ACC112 (cell line): ENCODE results near the gene RNF17.

Experiments
- H2AFZ ChIP-seq: fragments of 200-600 bp; sonication (generic); one replicate; pipeline ENCODE4 v1.6.0; 2017; ENCODE audit warnings: antibody characterized with exemption, low read length; ENCODE audit not compliant: unreplicated experiment
- H3K27ac ChIP-seq: fragments of 200-600 bp; sonication (generic); 2 replicates; pipeline ENCODE4 v1.5.1; 2014; ENCODE audit warnings: low read depth, mild to moderate bottlenecking, antibody characterized with exemption, low read length, moderate library complexity
- H3K27me3 ChIP-seq: fragments of 200-600 bp; sonication (generic); 2 replicates; pipeline ENCODE4 v1.6.1; 2014; ENCODE audit warnings: mild to moderate bottlenecking, antibody characterized with exemption, low read length, moderate library complexity, mixed read lengths; ENCODE audit not compliant: insufficient read depth
- H3K36me3 ChIP-seq: fragments of 200-600 bp; sonication (generic); 2 replicates; pipeline ENCODE4 v1.6.1; 2016; ENCODE audit warnings: mild to moderate bottlenecking, antibody characterized with exemption, low read length, moderate library complexity, mixed read lengths; ENCODE audit not compliant: insufficient read depth
- H3K4me1 ChIP-seq: fragments of 200-600 bp; sonication (generic); one replicate; pipeline ENCODE4 v1.6.1; 2016; ENCODE audit warnings: low read length, mixed read lengths; ENCODE audit not compliant: insufficient read depth, unreplicated experiment, control insufficient read depth
- H3K4me3 ChIP-seq: fragments of 200-600 bp; sonication (generic); 2 replicates; pipeline ENCODE4 v1.5.1; 2014; ENCODE audit warnings: mild to moderate bottlenecking, low read depth, low read length
- H3K79me2 ChIP-seq: fragments of 200-600 bp; sonication (generic); one replicate; pipeline ENCODE4 v1.6.0; 2016; ENCODE audit warnings: low read length; ENCODE audit not compliant: control insufficient read depth, unreplicated experiment, insufficient read depth

RNF17 gene

GRCh38 chr13:24860770-24861169, 96.8 kb downstream of the RNF17 start:
- peaks cover 4% of the 10 kb centered on the region; the same call in 1 of the 2 replicates for H3K27me3 ChIP-seq
- no peak overlapping the region for H2AFZ ChIP-seq
- no peaks in the 10 kb centered on the region for H3K36me3 ChIP-seq
- H3K27ac ChIP-seq = no peak overlapping the region
- no peaks in the 10 kb centered on the region for H3K79me2 ChIP-seq
- H3K4me3 ChIP-seq = no peak overlapping the region
- H3K4me1 ChIP-seq = no peaks in the 10 kb centered on the region

DNA sequence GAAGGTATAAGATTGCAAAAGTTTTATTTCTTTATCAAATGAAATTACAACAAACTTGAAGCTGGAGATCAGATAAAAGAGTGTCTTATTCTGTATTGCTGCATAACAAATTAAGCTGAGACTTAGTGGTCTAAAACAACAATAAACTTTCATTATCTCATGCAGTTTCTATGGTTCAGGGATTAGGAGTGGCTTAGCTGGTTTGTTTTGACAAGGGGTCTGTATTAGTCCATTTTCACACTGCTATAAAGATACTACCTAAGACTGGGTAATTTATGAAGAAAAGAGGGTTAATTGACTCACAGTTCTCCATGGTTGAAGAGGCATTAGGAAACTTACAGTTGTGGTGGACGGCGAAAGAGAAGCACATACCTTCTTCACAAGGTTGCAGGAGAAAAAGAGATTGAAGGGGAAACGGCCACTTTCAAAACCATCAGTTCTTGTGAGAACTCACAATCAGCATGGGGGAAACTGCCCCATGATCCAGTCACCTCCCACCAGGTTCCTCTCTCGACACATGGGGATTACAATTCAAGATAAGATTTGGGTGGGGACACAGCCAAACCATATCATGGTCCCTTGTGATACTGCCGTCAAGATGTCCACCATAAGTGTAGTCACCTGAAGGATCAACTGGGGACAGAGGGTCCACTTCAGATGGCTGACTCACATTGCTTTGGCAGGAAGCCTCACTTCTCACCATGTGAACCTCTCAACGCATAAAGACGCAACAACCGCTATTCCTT, 97.8 kb downstream of the RNF17 start:
- no peaks in the 10 kb centered on the region for H3K36me3 ChIP-seq
- H3K4me1 ChIP-seq = no peaks in the 10 kb centered on the region
- no peak overlapping the region for H2AFZ ChIP-seq
- H3K79me2 ChIP-seq = no peaks in the 10 kb centered on the region
- H3K27ac ChIP-seq = no peak overlapping the region
- no peak overlapping the region for H3K4me3 ChIP-seq
- H3K27me3 ChIP-seq = peaks cover 1% of the 10 kb centered on the region; the same call in 1 of the 2 replicates

DNA sequence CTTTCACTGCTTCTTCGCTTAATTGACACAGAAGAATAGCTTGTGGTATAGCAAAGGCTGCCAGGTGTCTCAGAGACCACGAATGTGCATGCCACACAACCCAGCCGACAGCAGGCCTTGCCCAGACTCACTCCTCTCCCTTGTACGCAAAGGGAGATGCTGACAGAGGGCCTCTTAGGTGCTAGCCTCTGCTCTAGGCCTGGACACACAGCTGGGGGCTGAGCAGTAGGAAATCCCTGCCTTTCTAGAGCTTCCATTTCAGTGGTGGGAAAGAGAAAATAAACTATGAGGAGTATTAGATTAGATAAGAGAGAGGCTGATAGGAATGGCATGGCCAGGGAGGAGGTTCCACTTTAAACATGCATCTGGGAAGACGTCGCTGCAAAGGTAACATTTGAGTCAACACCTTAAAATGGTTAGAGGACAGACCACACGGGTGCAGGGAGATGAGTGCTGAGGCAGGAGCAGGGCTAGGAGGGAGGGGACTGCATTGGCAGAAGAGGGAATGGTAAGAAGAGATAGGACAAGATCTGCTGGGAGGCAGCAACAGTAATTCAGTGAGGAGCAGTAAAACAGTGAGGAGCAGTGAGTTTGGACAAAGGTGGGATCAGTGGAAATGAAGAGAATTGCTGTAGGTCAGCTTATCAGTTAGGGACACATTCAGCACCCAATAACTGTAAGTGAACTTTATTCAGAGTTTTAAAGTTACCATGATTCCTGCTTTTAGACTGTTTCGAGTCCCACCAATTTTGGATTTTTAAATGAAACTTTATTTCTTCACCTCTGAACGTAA, 100.0 kb downstream of the RNF17 start:
- no peak overlapping the region for H3K4me3 ChIP-seq
- no peaks in the 10 kb centered on the region for H3K4me1 ChIP-seq
- 0 out of 2 replicates have a peak, but pooled peaks cover 8% of the 10 kb centered on the region for H3K27me3 ChIP-seq
- H3K27ac ChIP-seq = no peak overlapping the region
- no peaks in the 10 kb centered on the region for H3K36me3 ChIP-seq
- H2AFZ ChIP-seq = no peak overlapping the region
- H3K79me2 ChIP-seq = no peaks in the 10 kb centered on the region

DNA sequence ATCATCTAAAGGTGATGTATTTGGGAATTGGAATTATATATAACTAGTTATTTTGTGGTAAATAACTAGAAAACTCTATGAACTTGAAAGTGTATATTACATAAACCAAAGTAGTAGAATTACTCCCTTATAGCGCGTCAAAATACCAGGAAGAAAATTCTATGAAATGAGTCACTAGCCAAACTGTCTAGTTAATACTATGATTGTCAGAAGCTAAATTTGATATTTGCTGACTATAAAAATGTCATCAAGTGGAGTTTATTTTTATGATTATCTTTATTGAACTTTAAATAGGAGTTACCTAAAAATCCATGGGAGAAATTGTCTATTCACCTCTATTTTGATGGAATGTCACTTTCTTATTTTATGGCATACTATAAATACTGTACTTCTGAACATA, 100.6 kb downstream of the RNF17 start:
- H3K79me2 ChIP-seq = no peaks in the 10 kb centered on the region
- H3K4me3 ChIP-seq = no peak overlapping the region
- no peak overlapping the region for H3K27ac ChIP-seq
- no peaks in the 10 kb centered on the region for H3K36me3 ChIP-seq
- H2AFZ ChIP-seq = no peak overlapping the region
- H3K27me3 ChIP-seq = peaks cover 12% of the 10 kb centered on the region; the same call in 1 of the 2 replicates
- no peaks in the 10 kb centered on the region for H3K4me1 ChIP-seq

- peaks cover 14% of the 10 kb centered on the region for H3K27me3 ChIP-seq
- no peaks in the 10 kb centered on the region for H3K79me2 ChIP-seq
- no peak overlapping the region for H3K27ac ChIP-seq
- no peaks in the 10 kb centered on the region for H3K4me1 ChIP-seq
- H3K4me3 ChIP-seq = no peak overlapping the region
- no peaks in the 10 kb centered on the region for H3K36me3 ChIP-seq
- no peak overlapping the region for H2AFZ ChIP-seq
Measured at GRCh38 chr13:24865163-24865953, 101.4 kb downstream of the RNF17 start.

DNA sequence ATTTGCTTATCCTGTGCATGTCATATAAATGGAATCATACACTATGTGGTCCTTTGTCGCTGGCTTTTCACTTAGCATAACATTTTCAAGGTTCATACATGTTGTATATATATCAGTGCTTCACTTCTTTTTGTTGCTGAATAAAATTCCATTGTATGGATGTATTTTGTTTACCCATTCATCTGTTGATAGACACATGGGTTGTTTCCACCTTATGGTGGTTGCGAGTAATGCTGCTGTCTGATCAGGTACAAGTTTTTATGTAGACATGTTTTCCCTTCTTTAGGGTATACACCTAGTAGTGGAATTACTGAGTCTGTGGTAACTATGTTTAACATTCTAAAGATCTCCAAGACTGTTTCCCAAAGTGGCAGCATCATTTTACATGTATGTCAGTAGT, 102.5 kb downstream of the RNF17 start:
- Histone ChIP-seq H3K4me1 (no peaks in the 10 kb centered on the region), H2AFZ (no peak overlapping the region), H3K27ac (no peak overlapping the region), H3K36me3 (no peaks in the 10 kb centered on the region), H3K4me3 (no peak overlapping the region), H3K27me3 (peaks cover 21% of the 10 kb centered on the region), H3K79me2 (no peaks in the 10 kb centered on the region)

DNA sequence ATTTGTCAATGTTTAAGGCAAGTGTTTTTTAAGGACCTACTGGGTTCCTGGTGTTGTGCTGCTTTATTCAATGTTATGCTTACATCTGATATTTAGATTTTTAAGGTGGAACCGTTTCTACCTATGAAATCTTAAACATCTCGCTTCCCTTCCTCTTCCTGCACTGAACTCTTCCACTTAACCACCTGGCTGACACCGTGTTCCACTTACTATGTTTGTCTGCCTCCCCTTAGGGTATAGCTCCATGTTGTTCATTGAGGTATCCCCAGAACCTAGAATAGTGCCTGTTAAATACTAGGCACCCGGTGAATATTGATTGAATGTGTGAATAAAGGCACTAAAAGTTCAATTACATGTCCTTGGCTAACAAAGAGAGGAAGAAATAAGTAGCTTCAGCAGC, 104.9 kb downstream of the RNF17 start:
- Histone ChIP-seq H3K27me3 (peaks cover 36% of the 10 kb centered on the region), H3K36me3 (no peaks in the 10 kb centered on the region), H3K4me3 (no peak overlapping the region), H3K79me2 (no peaks in the 10 kb centered on the region), H3K4me1 (no peaks in the 10 kb centered on the region), H3K27ac (no peak overlapping the region), H2AFZ (no peak overlapping the region)

DNA sequence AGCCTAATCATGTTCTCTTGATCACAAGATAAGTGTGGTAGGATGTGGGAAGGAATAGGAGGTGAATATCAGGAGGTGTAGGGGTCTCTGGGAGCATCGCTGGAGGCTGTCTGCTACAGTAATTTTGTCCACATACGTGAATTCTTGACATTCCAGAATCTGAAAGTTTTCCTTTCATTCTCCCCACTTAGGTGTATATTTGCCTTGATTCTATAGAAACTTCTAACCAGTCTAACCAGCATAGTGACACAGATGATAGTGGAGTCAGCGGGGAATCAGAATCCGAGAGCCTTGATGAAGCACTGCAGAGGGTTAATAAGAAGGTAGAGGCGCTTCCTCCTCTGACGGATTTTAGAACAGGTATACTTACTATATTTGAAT, 106.4 kb downstream of the RNF17 start:
- no peak overlapping the region for H3K4me3 ChIP-seq
- peaks cover 46% of the 10 kb centered on the region for H3K27me3 ChIP-seq
- no peaks in the 10 kb centered on the region for H3K79me2 ChIP-seq
- H2AFZ ChIP-seq = no peak overlapping the region
- no peaks in the 10 kb centered on the region for H3K36me3 ChIP-seq
- no peaks in the 10 kb centered on the region for H3K4me1 ChIP-seq
- H3K27ac ChIP-seq = no peak overlapping the region

- Histone ChIP-seq H3K27me3 (peaks cover 42% of the 10 kb centered on the region), H3K79me2 (no peaks in the 10 kb centered on the region), H3K4me1 (no peaks in the 10 kb centered on the region), H3K36me3 (no peaks in the 10 kb centered on the region), H3K4me3 (no peak overlapping the region), H3K27ac (no peak overlapping the region), H2AFZ (no peak overlapping the region)
Measured at GRCh38 chr13:24875566-24875965, 111.6 kb downstream of the RNF17 start.

- Histone ChIP-seq H3K4me1 (no peaks in the 10 kb centered on the region), H3K36me3 (no peaks in the 10 kb centered on the region), H3K27me3 (peaks cover 34% of the 10 kb centered on the region), H3K79me2 (no peaks in the 10 kb centered on the region), H2AFZ (no peak overlapping the region), H3K27ac (no peak overlapping the region), H3K4me3 (no peak overlapping the region)
Measured at GRCh38 chr13:24877531-24877930, 113.6 kb downstream of the RNF17 start.
